Renal pelvis (tissue), 4 donors: Measurements from ENCODE around the gene SARDH. TPM values are rescaled to one million over a fixed set of nuclear protein-coding genes. Genes with fewer than 3 reads are reported as not detected.
"Not testable (repeated sequence)": the region's sequence is repeated elsewhere in the genome, so short reads cannot be mapped to it uniquely, and the experiment has no call there.

Experiments used
- DNase-seq: peaks from one replicate; pipeline ENCODE4 v3.0.0-alpha.2; 2013
- polyA plus RNA-seq, 3 donors: library from polyadenylated mRNA; unstranded; fragments of 120-200 nt; gene quantifications; one replicate each; pipeline ENCODE4 v1.2.1, GENCODE V29; 2013; ENCODE audit not compliant: insufficient read length in 3 of 3

The SARDH gene
- polyA plus RNA-seq, 3 donors = 12.9 to 14.8 (median 13.1) TPM

DNA sequence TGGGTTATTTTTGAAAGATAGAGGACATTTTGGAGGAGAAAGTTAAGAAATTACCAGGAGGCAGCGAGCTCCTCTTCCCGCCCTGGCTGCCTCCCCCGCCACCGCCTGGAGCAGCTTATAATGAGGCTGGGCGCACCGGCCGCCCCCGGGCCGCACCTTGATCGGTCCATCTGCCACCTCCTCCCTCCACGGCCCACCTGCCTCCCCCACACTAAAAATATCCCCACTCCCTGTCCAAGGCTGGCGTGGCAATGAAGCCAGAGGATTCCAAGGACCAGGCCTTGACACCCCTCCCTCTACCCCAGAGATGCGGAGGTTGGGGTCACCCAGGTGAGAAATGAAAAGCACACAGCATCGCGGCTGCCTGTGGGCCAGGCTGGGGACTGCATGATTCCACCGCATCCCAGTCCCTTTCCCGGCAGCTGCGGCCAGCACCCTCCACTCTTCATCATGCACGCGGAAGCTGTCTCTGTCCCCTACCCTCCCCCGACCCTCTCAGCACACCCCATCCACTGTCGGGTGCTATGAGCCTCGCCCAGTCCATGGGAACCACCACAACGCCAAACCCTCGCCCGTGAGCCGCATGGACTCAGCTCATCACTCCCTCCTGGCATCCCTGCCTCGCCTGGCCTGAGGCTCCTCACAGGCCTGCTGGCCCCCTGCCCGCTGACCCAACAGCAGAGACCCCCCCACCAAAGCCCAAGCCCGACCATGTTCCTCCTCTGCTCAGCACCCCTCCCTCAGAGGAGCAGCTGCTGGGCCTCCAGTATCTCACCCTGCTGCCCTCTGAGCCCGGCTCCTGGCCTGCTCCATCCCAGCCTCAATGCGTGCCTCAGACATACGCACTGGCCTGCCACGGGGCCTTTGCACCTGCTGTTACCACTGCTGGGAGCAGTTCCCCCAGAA is 50.0 kb downstream of the SARDH start:
- DNase-seq = no peak

DNA sequence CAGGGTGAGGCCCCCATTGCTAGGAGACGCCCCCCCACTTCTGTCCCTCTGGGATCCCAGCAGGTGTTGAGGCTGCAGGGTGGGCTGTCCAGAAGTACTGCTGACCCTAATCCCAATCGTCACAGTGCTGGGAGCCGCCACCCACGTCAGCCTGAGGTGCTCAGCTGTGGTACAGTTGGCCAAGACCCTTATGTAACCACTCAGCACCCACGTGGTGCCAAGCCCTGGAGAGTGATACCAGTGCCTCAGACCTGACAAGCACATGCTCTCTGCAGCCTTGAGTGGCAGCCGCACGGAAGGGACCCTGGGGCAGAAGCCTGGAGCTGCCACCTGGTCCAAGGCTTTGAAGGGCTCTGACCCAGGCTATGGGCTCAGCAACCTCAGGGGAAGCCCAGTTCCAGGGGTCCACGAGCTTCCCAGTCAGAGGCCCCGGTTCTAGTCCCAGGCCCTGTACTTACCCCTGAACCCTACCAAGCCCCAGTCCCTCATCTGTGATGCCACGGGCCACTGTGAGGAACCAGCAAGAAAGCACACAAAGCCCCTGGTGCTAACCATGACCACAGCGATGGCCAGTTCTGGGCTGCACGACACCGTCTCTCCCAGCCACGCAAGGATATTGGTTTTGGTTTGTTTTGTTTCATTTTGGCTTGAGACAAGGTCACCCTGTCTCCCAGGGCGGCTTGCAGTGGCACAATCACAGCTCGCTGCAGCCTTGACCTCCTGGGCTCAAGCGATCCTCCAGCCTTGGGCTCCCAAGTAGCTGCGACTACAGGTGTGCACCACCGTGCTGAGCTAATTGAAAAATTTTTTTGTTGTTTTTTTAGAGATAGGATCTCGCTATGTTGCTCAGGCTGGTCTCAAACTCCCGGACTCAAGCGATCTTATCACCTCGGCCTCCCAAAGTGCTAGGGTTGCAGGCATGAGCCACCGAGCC is 51.2 kb downstream of the SARDH start:
- no peak for DNase-seq

DNA sequence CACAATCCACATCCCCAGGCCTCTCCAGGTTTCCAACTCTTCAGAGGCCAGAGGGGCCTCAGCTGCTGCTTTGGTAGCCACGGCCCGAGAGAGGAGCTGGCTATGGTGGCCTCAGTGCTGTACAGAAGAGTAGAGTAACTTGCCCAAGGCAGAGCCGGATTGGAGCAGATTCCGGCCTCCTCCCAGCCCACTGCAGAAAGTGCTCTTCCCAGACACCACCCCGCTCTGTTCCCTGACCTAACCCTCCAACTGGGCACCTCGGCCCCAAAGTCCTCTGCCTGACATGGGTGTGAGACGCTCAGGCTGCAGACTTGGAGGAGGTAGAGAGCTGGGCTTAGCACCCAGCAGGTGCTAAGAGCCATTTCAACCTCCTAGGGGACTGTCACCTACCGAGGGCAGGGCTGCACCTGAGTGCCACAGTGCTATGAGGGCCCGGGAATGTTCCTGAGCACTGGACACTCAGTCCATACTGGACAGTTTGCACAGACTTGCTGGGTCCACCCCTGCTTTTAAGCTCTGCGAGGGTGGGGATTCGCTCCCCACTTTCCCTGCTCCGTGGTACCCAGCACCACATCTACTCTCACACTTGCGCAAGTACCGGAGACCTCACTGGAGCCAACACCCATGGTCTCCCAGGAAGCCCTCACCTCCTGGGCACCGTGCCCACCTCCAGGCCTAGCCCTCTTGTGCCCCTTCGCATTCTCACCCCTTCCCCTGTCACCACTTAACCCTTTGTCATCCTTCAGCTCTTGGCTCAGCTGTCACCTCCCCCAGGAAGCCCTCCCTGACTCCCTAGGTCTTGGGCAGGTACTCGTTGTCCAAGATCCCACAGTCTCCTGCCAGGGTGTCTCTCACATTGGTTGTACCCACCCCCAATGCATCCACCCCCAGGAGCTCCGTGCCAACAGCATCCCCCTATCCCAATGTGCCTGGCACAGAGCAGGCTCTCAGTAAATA is 52.2 kb downstream of the SARDH start:
- no peak for DNase-seq

DNA sequence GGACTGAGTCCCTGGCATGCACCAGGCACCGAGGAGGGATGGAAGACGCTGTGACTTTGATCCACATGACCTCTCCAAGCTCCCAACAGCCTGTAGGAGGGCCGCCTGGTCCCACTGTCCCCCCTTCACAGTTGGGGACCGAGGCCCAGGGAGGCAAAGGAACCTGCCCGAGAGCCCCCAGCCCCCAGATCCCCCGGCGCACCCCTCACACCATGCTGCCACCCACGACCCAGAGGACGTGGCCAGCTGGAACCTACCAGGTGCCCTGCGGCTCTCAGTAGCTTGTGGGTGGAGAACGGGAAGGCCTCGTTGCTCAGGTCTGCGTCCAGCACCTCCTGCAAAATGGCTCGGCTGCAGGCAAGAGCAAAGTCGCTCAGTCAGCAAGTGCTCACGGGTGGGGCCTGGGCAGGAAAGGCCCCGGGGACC is 53.2 kb downstream of the SARDH start:
- no peak for DNase-seq

DNA sequence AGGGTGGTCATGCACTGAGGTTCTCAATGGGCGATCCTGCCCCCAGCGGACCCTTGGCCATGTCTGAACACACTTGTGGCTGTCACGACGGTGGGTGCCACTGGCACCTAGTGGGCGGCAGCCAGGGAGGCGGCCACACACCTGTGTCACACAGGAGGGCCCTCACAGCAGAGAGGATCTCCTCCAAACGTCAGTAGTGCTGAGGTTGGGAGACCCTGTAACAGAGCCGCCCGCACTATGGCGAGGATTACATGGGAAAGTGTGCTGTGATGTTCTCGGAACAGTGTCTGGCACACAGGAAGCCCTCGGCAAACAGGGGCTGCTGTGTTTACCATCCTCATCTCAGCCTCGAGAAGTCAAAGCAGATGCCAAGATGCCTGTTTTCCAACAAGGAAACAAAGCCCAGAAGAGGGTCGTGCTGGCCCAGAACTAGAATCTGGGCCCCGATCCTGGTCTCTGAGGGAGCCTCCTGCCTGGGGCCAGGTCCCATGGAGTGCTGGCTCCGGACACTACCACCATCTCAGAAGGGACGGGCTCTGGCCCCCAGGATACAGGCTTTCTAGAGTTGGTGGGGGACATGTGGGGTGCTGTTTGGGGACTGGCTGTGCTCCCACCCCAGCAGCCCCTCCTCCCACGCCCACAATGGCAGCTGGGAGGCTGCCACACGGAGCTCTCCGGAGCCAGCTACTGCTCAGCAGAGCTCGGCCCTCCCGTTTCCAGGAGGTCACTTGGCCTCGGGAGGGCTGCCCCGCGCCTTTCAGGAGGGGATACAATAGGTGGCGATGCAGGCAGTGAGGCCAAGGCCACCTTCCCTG is 53.8 kb downstream of the SARDH start:
- no peak for DNase-seq

DNA sequence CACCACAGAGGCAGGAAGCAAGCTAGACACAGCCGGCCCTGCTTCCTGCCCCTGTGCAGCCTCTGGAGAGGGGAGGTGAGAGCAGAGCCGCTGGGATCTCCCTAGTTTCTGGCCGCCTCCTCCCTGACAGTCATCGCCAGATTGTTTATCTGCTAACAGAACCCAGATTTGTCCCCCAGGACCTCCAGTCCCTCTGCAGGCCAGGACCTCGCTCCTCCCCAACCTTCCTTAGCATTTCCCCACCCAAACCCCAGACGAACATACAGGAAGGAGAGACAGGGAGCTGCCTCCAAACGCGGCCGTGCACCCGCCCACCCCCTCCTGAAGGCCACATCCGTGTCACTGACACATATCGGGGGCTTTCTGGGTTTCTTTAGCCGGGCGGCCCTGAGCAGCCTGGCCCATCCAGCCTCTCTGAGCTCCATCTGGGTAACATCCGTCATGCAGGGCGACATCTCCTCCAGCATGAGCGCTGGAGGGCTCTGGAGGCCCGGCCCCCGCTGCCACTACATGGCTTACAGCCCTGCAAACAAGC is 54.5 kb downstream of the SARDH start:
- no peak for DNase-seq

DNA sequence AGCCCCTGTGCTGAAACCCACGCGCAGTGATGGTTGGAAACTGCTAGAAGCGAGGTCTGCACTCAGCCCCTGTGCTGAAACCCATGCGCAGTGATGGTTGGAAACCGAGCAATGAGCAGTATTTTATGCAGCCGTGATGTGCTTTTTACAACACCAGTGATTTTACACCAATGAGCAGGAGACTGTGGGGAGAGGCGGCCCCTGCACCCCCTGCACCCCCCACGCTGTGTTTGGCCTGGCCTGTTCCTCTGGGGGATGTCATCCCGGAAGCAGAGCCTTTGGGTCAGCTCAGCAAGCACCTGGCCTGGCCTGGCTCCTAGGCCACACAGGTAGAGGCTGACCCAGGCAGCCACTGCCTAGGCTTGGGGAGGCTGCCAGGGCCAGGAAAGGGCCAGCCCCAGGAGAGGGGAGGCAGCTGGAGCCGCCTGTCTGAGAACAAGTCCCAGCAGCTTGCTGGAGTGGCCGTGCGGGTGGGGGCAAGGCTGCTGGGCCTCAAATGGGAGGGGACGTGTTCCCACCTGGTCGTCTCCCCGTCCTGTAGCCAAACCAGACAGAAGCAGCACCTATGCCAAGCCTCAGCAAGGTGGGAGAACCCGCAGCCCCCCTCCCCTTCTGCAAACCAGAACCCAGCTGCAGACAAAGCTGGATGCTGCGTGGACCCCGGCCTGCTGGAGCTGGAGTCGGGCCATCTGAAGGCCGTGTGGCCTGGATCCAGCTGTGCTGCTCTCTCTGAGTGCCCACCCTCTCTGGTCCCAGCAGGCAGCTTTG is 55.1 kb downstream of the SARDH start:
- no peak for DNase-seq

DNA sequence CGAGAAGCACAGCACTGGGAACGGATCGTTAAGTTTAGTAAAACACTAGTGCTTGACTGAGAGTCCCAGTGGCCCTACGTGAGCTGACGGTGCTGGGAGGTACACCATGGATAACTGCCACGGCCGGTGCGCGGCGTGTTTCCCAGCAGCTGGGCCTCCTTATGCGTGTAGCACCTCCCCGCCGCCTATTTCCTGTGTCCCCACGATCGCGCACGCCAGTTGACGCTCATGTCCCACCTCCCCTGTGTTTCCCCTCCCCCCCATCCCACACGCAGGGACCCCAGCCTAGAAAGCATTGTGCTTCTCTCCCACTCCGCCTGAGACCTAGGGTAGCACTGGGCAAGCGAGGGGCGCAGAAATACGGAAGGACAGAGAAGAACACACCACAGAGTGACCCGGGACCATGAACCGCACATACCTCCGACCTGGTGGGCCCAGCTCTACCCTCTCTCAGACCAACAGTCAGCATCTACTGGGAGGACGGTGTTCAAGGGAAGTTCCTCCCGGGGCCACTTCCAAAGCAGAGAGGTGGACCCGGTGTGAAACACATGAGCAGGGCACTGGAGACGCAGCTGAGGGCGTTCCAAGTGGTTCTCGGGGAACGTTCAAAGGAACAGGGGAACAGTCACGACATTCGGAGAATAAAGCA is 56.4 kb downstream of the SARDH start:
- no peak for DNase-seq

DNA sequence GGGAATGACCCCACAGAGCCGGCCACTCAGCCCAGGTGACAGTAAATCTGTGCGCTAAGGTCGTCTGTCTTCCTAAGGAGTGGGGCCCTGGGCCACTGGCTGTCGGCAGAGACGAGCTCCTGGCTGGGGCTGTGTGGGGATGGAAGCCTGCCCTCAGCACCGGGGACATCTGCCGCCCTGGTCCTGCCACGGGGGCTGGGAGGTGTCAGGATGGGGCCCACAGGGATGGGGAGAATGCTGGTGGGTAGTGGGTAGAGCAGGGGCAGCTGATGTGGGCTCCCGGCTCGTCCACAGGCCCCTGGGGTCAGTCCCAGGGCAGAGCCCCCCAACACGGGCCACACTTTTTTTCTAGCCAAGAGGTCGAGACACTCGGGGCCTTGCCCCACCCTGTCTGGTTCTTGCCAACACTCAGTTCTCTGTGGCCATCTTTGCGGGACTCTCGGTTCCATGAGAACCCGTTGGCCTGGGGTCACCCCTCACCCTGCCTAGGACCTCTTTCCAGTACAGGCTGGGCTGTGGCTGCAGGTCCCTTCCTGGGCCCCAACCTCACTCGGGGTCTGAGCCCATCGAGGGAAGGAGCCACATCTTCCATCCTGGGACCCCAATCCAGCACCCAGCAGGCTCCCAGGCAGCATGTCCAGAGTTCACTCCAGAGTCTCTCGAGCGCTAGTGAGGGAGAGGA is 57.0 kb downstream of the SARDH start:
- no peak for DNase-seq

DNA sequence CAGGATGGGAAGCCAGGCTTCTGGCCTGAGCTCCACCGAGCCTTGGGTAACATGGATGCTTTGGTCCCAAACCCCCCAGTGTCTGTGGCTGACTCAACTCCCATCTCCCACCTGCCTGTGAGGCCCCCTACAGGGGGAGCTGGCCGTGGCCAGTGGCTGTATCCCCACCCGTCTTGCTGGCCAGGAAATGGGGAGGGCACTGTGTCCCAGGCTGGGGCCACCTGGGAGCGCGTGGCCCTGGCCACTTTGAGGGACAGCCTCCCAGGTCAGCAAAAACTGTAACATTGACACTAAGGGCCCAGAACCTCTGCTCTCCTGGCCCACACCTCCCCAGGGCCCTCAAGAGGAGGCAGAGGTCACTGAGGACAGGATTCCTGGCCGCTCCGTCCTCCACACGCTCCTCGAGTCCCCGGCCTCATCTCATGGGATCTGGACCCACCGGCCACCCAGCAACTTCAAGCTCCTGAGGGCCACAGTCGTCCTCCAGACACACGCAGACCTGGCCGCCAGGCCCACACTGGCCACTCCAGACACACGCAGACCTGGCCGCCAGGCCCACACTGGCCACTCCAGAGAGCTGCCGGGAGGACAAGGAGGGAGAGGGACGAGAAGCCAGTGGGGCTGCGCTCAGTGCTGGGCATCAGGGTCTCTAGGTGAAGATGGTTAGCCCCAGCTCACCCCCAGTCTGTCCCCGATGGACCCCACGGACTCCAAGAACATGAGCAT is 57.7 kb downstream of the SARDH start:
- DNase-seq = no peak

DNA sequence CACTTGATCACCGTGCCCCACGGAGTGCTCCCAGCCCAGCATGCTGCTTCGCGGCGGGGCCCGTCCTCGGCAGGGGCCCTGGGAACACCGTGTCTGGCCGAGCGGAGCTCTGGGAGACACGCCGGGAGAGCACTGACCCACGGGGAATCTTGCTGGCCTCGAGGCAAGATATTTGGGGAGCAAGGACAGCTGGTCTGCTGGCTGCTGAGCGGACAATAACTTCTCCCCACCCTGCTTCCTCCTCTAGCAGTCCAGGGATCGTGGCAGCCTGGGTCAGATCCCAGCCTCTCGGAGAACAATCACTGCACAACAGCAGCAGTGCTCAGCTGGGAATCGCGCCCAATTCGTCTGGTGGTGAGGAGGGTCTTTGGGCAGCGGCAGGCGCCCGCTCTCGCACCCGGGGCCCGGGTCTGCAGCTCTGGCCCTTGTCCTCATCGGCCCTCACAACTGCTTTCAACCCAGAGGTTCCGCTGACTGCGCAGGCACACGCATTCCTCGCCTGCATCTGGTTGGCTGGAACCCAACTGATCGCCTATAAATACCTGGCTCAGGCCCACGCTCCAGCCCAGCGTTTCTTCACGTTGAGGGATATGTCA is 58.6 kb downstream of the SARDH start:
- DNase-seq = no peak

DNA sequence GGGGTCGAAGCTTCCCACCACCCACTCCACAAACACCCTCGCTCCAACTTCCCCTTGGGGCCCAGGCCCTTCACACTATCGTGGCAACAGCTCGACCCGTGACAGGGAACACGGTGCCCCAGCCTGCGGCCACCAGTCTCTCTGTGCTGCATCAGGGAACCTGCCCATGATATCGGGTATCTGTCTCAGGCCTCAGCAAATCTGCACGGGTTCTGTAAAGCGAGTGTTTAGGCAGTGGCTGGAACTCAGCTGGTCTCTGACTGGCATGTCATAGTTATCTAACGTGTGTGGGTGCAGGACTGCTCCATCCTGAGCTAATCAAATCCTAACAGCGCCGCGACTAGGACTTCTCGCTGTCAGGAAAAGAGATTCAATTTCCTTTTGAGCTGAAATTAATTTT is 59.1 kb downstream of the SARDH start:
- DNase-seq = no peak

DNA sequence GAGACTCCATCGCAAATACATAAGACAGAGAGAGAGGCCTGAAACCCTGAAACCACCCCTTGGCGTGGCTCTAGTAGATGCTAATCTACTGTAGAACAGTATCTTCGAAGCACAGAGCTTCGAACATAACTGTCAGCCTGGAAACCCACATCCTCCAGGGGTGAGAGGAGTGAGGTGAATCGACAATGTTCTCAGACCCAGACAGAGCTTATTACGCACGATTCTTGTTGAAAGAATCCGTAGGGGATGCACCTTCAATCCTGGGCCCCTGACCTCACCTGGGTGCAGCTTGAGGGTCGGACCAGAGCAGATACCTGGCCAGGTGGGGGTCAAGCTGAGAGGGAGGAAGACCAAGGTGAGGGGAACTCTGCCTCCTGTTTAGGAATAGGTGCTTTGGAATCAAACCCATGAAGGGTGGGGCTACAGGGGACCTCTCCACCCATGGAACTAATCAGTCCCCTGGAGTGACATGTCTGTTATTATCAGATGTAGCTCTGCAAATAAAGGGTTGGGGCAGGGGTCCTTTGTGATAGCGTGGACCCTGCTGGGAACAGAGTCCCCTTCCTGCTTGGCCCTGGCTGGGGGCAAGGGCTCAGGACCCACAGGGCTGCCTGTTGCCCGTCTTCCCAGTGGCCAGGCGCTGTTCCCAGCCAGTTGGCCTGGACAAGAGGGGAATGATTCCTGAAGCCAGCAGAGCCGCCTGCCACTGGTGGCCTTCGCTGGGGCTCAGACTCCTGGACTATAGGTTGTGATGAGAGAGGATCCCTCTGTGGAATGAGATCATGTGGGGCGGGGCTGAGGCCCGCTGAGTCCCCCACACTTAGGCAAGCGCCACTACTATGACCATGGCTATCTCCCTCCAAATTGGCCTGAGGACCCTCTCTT is 60.8 kb downstream of the SARDH start:
- DNase-seq = no peak

DNA sequence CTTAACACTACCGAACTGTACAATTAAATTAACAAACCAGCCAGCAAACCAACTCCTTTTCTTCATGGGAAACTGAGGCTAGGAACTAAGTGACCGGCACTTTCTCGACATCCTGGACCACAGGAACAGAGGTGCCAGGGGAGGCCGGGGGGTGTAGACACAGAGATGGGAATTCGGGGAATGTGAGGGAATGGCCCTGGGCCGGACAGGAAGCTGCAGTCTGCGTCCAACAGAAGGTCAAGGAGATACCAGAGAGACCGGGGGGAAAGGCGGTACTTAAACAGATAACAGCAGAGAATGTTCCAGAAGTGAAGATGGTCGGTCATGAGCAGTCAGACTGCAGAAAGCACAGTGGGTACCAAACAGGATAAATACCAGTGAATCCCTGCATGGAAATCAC is 61.7 kb downstream of the SARDH start:
- no peak for DNase-seq

DNA sequence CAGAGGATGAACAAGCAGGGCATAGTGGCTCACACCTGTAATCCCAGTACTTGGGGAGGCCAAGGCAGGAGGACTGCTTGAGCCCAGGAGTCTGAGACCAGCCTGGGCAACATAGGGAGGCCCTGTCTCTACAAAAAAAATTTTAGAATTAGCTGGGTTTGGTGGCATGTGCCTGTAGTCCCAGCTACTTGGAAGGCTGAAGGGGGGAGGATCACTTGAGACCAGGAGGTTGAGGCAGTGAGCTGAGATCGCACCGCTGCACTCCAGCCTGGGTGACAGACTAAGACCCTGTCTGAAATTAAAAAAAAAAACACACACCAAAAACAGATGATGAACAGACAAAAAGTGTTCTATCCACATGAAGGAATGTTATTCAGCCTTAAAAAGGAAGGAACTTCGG is 62.4 kb downstream of the SARDH start:
- DNase-seq = not testable (repeated sequence)

DNA sequence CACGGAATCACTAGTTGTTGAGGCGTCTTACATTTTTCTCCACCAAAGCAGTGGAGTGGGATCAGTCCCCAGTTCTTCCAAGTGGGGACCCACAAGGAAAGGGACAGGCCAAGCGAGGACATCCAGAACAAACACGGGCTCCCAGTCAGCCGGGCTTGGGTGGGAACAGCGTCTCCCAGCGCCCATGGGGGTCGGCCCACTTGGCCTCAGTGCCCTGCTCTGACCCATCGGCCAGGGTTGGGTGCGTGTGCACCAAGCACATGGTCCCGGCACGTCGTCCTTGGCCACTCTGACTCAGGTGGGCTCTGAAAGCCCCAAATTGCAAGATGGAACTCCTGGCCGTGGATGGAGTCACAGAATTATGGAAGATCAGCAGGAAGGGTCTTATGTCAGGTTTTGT is 64.1 kb downstream of the SARDH start:
- no peak for DNase-seq
